Endometrial microvascular endothelial cells (primary cell): ENCODE measurements around the gene DUOXA1. TPM values are rescaled to one million over a fixed set of nuclear protein-coding genes. Genes with fewer than 3 reads are reported as not detected.
"Not testable (repeated sequence)": the region's sequence is repeated elsewhere in the genome, so short reads cannot be mapped to it uniquely, and the experiment has no call there.

Experiments
- in situ Hi-C: cut with HindIII; loops from 2 replicates; pipeline ENCODE4 v1.10.0; 2017; ENCODE audit warnings: low sequenced_read_pairs, low pct_unique_long_range_greater_than_20kb; ENCODE audit errors: inconsistent ontology term
- total RNA-seq: library from RNA; depleted of rRNA; stranded (reverse); fragments of >200 nt; gene quantifications from one replicate; pipeline ENCODE4 v1.2.3, GENCODE V29; 2015; ENCODE audit errors: inconsistent ontology term

The DUOXA1 gene
- total RNA-seq, 1 donor from 2014 or later: not detected

DNA sequence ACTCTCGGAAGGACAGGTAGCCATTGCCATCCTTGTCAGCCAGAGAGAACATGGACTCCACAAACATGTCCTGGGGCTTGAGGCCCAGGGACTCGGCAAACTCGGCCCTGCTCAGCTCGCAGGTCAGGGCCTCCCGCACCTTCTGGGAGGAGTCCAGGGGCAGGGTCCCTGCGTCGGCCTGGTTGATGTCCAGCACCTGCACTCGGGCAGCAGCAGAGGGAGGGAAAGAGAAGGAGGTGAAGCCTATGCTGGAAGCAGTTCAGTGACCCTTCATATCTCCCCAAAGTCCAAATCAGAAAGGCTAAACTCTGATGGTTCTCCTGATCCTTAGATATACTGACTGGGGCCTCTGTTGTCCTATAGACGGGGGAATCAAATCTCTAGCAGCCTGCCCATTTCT is 25.5 kb downstream of the DUOXA1 start:
- in situ Hi-C loops: not testable (repeated sequence)

DNA sequence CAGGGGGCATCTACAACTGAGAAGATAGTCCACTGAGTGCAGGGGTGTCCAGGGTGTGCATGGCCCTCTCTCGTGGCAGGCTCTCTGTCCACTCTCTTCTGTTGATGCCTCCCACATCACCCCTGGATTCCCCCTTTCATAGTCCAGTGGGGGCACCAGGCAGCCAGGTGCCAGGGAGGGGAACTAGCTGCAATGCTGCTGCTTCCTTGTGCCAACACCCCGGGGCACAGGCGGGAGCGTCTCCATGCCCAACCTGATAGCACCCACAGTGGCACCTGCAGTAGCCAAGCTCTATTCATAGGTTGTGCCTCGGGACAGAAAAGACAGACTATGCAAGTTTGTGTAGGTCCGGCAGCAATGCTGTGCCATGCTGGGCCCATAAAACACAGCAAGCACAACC is 27.5 kb downstream of the DUOXA1 start:
- in situ Hi-C loops: no loop called here

DNA sequence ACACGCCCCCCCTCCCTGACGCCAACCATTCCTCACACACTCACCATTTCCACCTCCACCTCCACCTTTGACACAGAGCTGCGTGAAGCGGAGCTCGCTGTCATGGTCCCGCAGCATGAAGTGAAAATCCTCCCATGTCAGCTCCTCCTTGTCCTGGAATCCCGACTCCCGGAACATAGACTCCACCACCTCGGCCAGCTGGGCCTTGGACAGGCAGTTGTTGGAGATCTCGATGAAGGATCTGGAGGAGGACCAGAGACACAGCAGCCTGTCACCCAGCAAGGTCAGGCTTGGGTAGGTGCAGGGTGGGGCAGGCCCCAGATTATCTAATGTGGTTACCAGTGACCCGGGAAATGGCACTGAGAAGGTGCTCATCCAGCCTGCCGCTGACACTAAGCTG is 27.9 kb downstream of the DUOXA1 start:
- in situ Hi-C loops: no loop called here

DNA sequence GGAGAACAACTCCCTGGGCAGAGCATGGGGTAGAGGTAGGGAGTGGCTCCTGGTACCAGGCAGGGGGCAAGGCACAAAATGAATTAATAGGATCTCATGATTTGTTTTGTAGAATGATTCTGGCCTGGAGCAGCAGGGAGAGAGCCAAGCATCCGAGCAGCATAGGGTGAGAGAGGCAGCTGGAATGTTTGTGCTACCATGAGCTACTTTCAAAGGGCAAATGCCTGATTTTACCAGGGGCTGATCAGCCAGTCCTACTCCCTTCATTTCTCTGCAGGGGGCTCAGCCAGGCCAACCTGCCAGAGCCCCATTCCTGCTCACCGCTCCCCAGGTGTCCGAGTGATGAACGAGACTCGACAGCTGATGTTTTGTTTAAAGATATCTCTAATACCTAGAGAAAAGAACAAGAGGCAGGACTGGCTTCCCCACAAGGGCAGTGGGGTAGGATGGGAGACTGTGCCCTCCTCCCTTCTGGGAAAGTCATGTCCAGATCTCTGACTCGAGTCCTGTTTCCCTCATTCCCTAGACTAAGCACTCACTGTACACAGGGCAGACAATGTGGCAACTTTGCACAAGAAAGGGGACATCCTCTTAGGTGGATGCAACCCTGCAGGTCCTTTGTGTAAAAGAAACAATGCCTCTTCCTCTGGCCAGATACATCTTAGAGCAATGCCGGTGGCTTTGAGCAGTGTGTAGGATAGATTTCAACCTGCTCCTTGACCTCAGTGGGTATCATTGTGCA is 28.6 kb downstream of the DUOXA1 start:
- in situ Hi-C loops: no loop called here

DNA sequence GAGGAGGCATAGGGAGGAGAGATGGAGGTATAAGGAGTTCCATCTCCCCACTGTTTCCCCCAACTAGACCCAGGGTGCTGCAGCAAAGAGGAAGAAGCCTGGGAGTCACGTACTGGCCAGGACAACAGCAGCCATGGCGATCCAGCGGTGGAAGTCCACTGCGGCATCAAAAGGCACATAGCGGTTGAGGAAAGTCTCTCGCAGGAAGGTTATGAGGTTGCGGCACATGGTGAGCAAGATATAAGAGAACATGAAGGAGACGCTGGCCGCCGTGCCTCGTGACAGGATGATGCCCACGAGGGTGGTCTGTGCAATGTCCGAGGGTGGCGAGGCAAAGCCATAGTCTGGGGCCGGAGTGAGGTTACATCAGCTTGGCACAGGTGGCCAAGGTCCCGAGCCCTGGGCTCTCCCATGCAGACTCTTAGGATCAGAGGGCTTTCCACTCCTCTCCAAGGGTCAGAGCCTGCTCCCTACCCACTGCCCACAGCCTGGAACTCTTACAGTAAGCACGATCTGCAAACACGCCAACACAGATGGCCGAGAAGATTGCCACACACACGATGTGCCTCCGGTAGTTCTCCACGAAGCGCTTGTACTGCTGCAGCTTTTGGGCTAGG is 30.0 kb downstream of the DUOXA1 start:
- in situ Hi-C loops: no loop called here

DNA sequence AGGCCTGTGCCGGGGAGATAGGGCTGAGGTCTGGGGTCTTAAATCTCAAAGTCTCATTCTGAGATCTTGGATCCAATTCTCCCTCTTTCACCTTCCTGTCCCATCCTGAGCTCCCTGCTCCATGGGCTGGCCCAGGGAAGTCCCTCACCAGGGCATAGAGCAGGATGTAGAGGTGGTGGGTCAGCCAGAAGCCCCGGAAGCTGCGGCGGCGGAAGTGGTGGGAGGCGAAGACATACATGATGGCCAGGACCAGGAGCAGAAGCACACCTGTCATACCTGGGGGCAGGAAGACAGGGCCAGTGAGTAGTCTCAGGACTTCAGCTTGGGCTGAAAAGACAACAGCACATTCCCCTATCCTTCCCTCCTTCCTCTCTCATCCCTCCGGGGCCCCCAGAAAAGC is 32.2 kb downstream of the DUOXA1 start:
- in situ Hi-C loops: no loop called here

DNA sequence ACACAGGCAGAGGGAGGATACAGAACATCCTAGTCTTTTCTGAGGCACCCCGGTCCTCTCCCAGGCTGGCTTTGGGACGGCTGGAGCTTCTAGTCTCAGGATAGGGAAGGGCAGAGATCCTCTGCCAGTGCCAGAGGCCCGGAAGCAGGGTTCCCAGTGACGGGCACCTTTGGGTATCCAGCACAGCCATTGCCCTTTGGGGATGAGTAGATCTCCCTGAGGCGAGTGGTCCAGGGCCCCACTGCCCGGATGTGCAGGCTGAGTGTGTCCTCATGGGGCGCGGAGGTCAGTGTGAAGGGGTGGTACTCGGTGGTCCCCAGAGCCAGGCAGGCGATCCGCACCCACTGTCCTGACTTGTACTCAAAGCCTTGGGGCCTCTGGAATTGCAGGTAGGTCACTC is 34.0 kb downstream of the DUOXA1 start:
- in situ Hi-C loops: no loop called here

DNA sequence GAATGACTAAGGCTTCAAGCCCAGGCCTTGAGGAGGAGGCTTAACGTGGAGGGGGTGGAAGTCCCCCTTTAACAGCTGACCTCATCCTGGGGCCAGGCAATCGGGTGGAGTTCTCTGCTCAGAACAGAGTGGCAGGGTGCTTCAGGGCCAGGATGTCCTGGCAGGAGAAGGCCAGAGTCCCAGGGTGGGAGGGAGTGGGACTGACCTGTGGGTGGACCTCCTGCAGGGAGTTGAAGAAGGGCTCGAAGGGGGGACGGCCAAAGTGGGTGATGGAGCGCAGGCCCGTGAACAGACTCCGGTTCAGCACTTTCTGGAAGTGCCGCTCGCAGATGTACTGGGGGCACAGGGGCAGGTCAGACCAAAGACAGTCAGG is 35.3 kb downstream of the DUOXA1 start:
- in situ Hi-C loops: no loop called here

DNA sequence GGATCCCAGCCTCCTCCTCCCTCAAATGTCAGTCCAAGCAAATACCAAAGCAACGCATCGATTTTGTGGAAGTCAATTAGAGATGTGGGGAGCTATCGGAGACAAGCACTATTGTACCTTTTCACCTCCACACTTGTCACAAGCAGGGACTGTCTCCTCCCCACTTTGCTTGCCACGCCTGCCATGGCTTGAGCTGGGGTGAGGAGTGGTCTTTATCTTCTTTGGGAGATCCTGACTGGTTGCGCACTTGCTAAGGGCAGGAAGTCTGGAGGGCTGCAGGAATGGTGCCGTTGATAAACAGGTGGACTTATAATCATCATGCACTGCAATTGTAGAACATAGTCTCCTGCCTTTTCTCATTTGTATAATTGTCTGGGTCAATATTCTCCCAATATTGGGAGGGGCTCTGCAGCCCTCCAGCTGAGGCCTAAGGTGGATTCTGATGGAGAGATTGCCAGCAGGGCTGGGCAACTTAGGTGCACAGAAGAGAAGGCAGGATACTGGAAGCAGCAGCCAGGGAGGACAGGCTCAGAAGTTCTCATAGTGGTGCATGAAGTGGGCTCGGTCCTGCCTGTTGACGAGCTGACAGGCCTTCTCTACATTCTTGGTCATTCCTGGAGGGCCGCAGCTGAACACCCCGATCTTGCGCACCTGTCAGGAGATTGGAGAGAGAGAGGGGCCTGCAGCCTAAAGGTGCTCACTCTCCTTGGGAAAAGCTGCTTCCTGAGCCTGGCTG is 35.9 kb downstream of the DUOXA1 start:
- in situ Hi-C loops: no loop called here

DNA sequence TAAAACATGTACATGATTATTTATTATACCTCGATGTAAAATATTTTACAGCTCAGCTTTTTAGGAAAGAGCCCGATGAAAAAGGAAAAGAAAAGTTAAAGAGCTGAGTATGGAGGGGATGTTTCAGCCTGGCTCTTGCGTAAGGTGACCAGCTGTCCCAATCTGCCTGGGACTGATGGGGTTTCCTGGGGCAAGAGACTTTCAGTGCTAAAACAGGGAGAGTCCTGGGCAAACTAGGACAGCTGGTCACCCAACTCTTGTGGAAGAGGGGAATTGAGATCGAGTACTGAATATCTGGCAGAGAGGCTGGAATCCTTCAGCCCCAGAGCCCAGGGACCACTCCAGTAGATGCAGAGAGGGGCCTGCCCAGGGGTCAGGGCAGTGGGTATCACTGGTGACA is 36.7 kb downstream of the DUOXA1 start:
- in situ Hi-C loops: no loop called here

DNA sequence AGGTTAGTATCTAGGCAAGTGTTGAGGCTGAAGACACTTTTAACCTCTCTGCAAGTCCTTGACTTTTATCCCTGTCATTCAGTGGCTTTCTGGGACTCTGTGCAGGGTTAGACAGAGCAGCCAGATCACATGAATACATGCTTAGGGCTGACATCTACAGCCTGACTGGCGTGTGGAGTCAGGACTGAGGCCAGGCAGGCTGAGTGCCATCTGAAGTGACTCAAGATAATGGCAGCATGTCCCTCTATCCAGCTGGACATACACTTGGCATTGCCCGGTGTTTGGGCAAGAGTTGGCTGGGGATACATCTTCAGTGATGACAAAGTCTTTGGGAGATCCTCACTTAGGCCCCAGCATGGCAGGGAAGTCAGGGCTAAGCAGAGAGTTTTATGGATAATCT is 38.1 kb downstream of the DUOXA1 start:
- in situ Hi-C loops: no loop called here

DNA sequence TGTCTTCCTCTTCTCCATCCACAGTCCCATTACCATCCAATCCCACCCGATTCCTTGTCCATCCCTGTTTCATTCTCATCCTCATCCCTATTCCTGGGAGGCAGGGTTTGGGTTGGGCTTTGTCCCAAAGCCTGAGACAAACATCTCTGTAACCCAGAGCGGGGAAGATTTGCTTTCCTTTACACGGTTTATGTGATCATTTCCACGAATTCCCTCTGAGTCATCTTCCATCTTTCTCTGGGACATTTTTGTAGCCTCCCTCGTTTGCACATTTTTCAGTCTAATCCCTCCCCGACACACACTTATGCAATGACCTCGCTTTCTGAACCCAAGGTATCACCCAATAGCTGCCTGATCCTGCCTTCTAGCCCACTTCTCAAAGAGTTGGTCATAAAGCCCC is 38.5 kb downstream of the DUOXA1 start:
- in situ Hi-C loops: no loop called here

DNA sequence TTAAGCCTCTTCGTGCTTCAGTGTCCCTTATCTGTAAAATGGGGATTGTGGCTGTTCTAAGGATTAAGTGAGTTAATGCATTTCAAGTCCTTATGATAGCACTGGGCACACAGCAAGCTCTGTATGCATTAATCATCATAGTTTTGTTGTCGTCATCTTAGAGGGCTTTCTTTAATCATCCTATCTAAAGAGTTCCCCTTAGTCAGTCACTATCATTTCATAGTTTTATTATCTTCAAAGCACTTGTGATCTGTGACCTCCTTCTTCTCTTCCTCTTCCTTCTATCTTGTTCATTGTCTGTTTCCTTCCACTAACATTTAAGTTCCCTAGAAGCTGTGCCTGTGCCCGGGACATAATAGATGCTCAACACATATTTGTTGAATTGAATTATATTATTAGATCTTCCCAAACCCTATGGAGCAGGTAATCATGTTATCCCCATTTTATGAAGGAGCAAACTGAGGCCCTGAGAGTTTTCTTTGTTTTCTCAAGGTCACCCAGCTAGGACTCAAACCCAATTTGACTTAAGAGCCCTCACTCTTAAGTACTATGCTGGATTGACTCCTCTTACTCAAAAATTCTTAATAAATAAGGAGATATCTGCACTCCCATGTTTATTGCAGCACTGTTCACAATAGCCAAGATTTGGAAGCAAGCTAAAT is 39.8 kb downstream of the DUOXA1 start:
- in situ Hi-C loops: no loop called here

DNA sequence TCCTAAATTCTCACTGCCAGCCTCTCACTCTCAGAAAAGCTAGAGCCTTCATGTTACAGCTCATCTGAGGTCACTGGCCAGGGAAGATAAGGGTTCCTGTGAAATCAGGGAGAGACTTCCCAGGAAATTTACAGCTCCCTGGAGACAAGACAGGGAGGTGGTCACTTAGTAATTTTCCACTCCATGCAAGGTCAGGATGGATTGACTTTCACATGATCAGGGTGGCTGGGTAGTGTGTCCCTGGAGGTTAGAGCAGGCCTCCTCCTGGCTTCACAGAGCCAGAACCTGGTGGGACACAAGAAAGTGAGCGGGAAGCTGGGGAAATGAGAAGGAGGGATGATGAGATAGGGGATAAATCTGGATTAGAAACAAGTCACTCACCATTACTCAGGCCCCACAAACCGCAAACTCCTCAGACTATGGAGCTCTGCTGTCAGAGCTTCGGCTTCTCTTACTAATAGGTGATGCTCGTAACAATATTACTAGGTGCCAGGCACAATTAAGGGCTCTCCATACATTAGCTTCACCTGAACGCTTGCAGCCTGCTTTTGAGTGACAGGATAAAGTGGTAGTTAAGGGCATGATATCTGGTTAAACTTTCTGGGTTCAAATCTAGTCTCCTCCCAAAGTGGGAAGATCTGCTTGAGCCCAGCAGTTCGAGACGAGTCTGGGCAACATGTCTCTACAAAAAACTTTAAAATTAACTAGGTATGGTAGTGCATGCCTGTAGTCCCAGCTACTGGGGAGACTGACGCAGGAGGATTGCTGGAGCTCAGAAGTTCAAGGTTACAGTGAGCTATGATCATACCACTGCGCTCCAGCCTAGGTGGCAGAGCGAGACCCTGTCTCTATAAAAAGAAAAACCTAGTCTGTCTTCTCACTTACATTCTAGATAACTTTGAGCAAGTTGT is 40.6 kb downstream of the DUOXA1 start:
- in situ Hi-C loops: no loop called here

DNA sequence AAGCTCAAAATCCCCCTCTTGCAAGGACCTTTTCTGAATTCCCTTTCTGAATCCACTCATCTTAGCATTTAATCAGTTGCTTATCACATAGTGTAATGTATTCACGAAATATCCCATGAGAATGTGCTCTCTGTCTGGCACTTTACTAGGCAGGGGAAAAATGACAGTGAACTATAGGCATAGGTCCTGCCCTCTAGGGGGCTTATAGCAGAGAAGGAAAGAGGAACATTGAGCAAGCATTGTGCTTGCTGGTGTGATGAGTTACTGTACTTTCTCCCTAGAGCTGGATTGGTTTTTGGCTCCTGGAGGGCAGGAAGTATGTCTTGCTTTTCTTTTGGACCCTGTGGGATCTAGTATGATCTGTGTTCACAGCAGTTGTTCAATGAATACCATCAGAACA is 42.2 kb downstream of the DUOXA1 start:
- in situ Hi-C loops: no loop called here

DNA sequence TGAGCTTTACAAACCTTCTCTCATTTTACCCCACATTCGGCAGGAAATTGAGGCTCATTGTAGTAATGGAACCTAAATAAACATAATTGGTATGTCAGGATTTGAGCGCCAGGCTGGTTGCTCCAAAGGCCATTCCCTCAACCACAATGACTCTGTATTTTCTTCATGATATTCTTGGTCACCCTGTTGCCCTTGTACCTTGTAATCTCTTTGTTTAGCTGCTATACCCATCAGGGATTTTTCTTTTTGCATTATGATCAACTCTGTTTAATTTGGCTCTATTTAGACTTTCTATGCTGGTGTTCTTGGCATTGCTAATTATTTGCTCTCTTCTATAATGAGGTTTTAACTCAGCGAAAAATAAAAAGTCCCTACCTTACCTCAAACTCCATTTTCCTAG is 45.5 kb downstream of the DUOXA1 start:
- in situ Hi-C loops: no loop called here

DNA sequence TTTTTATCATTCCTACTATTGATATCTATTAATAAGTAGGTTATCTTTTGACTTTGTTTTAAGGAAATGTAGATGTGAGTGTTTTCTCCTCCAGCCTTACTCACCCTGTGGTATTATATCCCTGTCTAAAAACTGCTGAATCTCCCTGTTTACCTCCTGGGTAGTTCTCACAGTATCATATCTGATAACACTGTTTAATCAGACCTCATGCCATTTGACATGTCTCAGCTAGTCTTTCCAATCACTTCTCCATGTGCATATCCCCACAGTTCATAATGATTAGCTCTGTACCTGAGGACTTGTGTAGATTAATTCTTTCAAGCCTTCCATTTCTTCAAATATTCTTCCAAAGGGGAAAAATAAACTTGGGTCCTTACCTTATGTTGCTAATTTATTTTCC is 46.5 kb downstream of the DUOXA1 start:
- in situ Hi-C loops: no loop called here

DNA sequence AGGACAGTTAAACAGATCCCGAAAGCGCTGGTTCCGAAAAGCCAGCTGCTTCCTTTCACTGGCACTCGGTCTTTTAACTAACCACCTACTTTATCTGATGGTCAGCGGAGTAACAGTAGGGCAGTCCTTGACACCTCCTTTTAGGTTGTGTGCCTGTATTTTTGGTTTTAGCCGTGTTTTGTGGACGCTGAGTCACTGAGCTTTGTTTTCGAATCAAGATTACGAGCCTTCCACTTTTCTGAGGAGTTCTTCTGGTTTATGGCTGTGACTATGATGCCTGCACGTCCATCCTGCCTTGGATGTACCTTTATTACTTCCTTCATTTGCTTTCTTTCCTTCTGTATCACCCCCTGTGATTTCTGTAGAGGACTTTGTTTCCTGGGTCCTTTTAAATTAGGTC is 47.3 kb downstream of the DUOXA1 start:
- in situ Hi-C loops: not testable (repeated sequence)

DNA sequence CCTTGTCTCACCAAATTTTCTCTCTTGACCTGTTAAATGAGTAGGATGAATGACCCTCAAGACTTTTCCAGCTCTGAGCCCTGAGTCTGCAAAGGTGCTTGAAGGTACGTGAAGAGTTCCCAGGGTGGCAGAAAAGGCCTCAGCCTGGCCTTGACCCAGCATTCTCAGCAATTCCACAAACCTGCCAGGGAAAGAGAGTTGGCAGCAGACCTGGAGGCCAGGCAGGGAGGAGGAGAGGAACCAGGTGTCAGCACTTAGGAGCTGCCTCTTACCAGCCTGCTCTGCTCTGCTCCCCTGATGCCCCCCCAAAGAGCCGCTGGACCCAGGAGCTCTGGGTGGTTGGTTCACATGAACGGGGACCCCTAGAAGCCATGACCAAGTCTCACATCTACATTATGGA is 49.1 kb downstream of the DUOXA1 start:
- in situ Hi-C loops: not testable (repeated sequence)
